Ammon's horn (tissue), 1 donor: ENCODE results near the gene DRAM2.

Experiments
- DNase-seq: peaks from one replicate; pipeline ENCODE4 v3.0.0-alpha.2; 2016; ENCODE audit warnings: low spot score

The DRAM2 gene

DNA sequence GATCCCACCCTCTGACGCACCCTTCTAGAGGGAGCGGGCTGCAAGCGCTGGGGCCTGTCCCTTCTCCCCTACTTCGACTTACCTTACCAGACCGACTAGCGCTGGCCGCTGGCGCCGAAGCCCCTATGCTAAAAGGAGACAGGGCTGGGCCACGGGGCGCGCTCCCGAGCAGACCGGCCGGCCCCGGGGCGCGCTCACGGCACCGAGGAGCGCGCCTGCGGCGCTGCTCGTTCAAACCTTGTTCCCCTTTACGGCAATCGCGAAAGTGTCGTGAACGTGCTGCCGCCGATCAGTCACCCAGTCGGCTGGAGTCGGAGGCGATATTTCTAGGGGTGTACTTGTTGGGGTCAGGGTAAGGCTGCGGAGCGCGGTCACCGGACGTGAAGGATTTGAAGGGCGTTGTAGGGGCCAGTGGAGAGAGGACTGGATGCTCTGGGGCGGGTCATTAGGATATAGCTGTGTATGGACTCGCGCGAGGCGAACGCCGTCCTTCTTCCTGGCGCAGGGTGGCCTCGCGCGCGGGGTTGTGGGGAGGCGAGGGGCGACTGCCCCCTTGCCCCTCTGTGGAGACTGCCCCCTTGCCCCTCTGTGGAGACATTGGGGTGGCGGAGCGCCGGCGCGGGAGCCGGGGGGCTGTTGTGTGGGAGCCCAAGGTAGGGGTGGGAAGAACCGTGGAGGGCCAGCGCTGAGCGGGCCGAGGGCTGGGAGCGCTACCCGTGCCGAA lies at the start of gene DRAM2, which contains the start of gene CEPT1:
Gene DRAM2, minus strand, starts transcription at position 138 of the 724 bp plus-strand sequence. CDS start 8,539 bp downstream, outside the sequence.
Gene CEPT1, plus strand, starts transcription at position 268 of the 724 bp plus-strand sequence. CDS start 7,492 bp downstream, outside the sequence.
- DNase-seq: peak; percentile 96

DNA sequence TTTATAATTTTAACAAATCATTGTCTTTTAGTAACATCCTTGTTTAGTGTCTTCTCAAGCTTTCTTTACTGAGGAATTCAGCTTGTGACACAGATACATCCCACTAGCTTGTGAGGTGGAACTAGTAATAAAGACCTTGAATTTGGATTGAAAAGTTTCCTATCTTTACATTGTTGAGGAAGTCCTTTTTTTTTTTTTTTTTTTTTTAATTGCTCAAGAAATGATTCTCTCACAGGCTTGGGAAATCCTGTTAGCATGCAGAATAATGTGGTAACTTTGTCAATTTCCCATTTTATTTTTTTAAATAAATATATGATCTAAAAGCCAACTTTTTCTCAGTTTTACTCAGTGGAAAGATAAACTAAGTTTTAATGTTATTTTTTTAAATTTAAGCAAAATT lies 44.8 kb upstream of the DRAM2 start:
- no peak for DNase-seq

DNA sequence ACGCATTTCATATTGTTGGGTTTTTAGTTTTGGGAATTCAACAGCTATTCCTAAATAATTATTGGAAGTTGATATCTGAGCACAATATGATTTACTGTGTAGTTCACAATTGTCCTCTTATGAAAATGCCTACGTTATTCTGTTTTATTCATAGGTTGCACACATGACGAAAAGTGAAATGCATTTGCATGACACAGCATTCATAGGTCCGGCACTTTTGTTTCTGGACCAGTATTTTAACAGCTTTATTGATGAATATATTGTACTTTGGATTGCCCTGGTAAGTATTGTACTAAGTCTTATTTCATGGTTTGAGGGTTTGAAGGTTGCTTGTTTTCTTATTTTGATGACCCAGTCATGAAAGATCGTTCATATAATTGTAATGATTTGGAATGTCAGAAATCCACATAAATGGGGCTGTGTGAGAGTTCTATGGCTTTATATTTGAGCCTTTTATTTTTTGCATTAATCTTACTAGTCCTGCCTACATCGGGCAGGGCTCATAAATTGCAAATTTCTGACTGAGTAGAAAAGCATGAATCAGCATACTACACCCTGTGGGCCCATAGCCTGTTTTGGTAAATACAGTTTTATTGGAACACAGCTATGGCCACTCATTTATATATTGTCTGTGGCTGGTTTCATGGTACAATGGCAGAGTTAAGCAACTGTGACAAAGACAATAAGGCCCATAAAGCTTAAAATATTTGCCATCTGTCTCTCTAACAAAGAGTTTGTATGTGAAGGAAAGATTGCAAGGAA lies 43.6 kb upstream of the DRAM2 start:
- DNase-seq: no peak

DNA sequence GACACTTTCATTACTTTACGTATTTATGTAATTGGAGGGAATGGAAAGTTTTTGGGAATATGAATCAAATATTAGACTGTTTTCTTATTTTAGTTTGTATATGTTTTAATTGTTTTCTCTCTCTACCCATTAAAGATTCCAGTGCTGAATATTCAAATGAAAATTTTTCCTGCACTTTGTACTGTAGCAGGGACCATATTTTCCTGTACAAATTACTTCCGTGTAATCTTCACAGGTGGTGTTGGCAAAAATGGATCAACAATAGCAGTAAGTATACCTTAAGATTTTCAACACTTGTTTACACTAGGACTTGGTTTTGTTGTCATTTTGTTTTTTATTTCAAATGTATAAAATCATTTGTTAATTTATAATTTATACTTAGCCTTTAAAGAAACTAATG lies 42.2 kb upstream of the DRAM2 start:
- DNase-seq: no peak

DNA sequence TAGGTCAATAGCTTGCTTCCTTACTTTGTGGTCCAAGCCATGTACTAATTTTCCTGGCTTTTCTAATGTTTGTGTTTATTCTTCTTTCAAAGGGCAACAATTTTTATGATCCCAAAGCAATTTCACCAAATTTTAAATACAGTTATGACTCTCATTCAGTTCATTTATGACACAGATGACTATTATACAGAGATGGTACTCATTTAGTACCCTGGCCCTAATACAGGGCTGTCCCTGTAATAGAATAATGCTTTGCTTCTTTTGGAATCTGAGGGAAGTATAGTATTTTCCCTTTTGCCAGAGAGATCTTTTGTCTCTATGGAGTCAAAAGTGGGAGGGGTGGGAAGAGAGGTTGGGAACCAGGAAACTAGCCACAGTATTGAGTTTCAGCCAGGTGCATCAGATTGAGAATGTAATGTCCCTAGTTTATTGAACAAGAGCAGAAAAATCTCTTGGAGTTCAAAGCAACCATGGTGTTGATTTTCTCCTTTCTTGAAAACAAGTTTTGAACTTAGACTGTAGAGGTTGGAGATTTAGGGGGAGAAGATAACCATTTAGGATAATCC lies 40.2 kb upstream of the DRAM2 start:
- no peak for DNase-seq

DNA sequence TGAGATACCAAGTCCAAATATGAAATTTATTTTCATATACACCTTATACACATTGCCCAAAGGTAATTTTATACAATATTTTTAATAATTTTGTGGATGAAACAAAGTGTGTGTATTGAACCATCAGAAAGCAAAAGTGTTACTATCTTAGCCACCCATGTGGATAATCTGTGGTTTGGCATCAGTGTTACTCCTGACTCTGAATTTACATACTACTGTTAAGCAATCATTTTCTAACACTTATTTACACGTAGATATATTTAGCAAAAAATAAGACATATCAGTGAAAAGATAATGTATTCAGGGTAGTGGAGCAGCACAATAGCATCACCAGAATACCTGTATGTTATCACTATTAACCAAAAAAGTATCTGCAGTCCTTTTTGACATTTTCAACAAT lies 36.8 kb upstream of the DRAM2 start:
- DNase-seq: no peak

DNA sequence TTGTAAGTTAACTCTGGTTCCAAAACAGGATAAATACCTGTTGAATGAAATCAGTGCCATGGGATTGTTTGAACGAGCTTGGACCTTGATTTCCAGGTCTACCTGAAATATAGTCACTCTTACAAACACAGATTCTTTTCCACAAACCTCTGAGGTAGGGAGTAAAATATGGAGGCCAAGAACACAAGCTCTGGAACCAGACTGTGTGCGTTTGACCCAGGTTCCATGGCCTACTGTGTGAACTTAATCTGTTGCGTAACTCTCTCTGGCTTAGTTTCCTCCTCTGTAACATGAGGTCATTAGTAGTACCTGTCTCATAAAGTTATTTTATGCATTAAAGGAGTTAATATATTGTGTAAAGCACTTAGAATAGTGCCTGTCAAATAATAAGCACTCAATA lies 35.5 kb upstream of the DRAM2 start:
- no peak for DNase-seq

DNA sequence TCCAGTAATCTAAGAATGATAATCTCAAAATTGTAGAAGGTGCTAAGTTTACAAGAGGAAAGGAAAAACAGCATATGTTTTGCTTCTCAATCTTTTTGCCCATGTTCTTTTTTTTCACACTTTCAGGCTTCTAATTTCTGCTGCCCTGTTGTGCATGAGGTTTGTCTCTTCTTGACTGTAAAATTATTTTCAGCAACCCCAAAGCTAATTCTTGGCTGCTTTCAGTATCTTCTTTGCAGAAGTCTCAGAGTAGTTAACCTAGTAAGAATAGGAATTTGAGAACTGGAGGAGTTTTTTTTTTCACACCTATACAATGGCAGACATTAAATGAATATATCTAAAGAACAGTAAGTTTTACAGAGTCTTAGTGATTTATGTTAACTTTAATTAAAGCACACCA lies 34.2 kb upstream of the DRAM2 start:
- DNase-seq: no peak

DNA sequence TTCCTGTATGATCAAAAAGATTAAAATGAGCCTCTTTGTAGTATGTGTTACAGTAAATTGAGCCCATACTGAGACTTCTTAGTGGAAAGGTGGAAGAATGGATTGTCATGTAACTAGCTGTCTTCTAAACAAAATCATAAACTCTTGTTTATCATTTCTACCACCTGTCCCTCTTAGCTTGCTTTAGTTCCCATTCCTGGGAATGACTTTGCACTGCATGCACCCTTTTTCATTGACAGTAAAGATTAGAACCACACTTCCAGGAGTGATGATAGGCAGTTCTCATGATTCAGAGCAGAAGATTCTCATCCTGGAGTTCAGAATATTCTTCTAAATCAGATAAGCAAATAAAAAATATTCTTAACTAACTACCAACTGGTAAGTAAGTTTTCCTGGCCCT lies 32.6 kb upstream of the DRAM2 start:
- DNase-seq: no peak

DNA sequence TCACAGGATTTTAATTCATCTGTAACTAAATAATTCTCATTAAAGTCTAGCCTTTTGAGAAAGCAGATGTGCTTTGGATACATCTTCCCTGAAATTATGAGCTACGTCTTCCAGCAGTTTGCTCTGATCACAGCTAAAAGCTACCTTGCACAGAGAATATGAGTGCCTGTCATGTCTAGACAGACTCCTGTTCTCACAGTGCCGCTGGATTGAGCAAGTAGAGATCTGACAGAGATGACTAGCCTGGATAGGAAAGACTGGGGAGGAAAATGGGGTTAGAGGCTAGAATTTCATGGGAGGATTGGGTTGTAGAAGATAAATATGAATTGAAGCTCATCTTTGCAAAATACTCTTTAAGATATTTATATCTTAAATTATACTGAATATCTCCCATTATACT lies 24.3 kb upstream of the DRAM2 start:
- no peak for DNase-seq

DNA sequence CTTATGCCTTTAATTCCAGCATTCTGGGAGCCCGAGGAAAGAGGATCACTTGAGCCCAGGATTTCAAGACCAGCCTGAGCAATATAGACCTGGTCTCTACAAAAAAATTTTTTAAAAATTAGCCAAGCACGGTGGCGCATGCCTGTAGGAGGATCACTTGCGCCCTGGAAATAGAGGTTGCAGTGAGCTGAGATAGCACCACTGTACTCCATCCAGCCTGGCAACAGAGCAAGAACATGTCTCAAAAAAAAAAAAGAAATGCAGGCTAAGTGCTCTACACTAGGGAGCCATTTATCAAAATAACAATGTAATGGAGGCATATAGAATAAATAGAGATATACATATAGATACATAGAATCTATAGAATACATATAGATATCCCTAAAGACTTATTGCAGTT lies 23.5 kb upstream of the DRAM2 start:
- no peak for DNase-seq

DNA sequence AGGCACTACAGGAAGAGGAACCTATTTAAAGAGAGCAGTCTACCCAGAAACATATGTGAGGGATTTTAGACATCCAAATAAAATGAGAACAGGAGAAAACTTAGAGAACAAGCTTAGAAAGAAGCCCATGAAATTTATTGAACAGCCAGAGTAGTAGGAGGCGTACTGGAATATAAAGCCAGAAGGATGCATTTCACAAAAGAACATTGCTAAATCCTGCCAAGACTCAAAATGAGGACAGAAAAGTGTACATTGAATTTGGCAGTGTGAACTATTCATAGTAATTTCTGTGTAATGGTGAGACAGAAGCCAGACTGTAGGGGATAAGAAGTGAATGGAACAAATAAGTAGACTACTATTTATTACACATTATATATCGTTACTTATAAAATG lies 22.6 kb upstream of the DRAM2 start:
- DNase-seq: peak; percentile 2

DNA sequence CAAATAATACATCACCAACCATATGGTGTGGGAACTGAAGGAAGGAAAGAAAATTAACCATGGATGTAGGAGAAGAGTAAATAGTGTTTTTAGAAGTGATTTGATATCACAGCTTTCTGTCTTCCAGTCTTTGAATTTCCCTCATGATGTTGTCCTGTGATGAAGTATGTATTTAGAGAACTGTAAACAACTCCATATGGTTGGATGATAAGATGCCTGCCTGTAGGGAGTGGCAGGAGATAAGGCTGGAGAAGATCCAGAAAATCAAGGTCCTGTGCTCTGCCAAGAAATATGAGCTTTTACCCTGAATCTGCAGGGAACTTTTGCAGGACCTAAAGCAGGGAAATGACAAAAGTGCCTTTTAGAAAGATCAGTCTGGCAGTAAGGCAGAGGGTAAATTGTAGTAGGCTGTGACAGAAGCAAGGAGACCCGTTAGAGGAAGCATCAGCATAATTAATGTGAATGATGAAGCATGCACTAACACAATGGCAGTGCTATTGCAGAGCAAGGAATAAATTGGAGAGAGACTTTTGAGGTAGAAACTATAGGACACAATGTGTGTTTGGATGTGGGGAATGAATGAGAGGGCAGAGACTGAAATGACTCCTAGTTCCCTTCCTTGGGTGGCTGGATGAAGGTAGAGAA lies 22.1 kb upstream of the DRAM2 start:
- no peak for DNase-seq

DNA sequence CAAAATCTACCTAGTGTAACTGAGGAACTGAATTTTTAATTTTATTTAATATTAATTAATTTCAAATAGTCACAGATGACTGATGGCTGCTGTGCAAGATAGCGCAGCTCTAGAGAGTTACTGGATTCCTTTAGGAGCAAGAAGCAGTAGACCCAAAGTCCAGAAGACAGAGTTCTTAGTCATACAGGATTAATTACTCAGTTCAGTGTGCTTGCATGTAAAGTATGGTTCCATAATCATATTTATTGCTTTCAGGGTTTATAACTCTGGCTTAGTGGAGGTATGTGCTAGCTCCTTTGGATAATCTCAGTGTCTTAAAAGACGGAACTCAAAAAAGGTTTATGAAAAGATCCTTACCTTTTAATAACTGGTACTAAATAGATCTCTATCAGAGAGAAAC lies 17.5 kb upstream of the DRAM2 start:
- no peak for DNase-seq

DNA sequence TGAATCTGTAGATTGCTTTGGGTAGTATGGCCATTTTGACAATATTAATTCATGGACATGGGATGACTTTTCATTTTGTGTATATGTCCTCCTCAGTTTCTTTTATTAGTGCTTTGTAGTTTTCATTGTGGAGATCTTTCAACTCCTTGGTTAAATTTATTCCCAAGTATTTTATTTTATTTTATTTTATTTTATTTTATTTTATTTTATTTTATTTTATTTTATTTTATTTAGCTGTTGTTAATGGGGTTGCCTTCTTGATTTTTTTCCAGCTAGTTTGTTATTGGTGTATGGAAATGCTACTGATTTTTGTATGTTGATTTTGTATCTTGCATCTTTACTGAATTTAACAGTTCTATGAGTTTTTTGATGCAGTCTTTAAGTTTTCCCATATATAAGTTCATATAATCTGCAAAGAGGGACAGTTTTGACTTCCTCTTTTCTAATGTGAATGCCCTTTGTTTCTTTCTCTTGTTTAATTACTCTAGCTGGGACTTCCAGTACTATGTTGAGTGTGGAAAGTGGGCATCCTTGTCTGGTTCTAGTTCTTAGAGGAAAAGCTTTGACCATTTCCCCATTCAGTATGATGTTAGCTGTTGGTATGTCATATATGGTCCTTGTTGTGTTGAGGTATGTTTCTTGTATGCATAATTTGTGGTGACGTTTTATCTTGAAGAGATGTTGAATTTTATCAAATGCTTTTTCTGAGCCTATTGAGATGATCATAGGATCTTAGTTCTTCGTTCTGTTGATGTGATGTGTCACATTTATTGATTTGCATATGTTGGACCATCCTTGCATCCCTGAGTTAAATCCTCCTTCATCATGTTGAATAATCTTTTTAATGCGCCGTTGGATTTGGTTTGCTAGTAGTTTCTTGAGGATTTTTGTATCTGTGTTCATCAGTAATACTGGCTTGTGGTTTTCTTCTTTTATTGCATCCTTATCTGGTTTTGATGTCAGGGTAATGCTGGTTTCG lies 14.4 kb upstream of the DRAM2 start:
- no peak for DNase-seq

DNA sequence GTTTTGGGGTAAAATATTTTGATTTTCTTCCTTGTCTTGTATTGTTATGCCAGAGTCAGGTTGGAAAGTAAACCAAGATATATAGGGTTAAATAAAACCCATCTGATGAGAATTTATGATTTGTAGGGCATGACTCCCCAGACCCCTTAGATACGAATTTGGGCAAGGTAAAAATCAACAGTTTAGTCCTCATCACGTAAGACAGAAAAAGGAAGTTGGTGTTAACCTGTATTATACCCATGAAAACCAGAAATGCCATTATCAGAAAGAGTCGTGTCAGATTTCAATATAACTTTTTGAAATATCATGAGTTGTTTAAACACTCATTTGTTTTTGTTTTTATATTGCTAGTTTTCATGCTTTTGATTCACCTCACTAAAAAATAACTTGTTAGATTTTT lies 11.9 kb upstream of the DRAM2 start:
- no peak for DNase-seq

DNA sequence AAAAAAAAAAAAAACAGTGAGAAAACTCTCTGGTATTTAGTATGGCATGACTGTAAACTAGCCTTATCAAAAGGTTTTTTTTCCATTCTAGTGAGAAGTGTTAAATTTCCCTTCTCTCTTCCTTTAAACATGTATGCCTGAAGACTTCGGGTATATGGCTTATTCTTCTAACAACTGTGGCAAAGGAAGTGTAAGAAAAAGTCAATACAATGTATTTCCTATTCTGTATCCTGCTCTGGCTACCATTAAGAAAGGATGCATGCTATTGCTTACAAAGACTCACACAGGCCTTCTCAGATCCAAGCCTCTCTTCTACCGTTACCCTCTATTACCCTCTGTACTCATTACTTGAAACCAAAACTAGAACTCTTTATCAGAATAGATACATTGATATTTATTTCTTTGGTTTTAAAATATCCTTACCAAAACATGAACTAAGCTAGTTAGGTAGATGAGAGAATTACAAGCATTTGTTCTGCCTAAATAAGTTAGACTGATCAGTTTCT lies 8.5 kb upstream of the DRAM2 start:
- DNase-seq: no peak

DNA sequence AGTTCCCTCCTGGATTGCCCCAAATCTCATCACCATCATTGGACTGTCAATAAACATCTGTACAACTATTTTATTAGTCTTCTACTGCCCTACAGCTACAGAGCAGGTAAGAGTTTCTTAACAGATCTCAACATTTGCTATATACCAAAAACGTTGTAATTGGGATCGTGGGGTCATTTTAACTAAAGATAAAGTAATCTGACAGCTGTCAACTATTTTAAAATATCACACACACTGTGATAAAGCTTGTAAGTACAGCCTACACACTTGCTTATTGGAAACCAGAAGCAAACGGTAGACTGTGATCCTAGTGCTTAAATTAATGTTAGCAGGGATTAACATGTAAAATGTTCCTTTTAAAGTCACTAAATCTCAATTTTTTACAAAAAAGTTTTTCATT lies 8.1 kb upstream of the DRAM2 start:
- no peak for DNase-seq

DNA sequence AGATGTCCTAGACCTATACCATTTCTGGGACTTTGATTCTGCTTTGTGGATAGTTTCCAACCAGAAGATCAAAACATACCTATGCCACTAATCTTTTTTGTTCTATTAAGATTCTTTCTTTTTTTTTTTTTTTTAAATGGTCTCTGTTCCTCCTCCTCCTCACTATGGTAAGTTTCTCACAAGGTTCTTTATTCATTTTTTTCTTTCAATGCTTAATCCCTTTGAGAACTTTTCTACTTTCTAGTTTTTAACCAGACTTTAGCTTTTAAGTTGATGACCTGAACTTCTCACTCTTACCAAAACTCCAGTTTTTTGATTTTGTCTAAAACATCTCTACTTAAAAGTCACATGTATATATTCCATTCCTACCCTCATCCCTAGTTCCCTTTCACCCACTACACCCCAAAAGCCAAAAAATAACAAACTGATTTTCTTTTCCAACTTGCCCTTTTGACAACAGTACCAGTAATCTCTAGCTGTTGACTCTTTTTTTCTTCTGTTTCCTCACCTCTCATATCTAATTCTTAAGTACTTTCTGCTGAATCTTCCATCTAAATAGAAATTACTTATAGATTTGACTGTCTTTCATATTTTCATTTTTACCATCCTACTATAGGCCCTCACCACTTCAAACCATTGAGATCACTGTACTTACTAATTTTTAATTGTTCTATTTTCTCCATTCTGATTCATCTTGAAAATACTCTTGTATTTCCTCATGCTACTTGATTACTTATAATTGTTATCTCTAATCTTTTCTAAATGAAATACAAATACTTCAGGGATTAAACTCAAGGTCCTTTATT lies 6.3 kb upstream of the DRAM2 start:
- DNase-seq: no peak

DNA sequence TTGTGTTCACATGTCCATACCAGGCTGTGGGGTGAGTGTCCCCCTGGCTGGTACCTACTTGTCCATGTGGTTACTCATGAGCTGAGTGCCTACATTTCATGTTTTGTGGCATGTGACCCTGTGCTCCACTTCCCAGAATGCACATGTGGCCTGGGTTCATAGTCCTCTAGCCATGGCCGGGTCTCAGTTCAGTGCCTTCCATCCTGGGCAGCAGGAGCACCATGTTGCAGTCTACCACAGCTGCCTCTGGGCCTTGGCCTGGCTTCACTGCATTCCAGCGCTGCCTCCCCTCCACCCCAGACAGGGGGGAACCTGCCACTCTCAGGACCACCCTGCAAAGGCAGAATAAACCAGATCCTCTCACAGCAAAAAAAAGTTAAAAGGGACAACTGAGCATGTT lies 5.6 kb upstream of the DRAM2 start:
- no peak for DNase-seq
